IMR-90 (cell line): Measurements from ENCODE around the gene LMTK2. TPM values are rescaled to one million over a fixed set of nuclear protein-coding genes. Genes with fewer than 3 reads are reported as not detected.

ENCODE experiments used
- ATAC-seq: fragments of 200-7000 bp; cut with Tn5 transposase; 2 replicates; pipeline ENCODE4 v1.9.1; 2020; ENCODE audit warnings: low read depth, mild to moderate bottlenecking, moderate library complexity
- BruUV-seq: library from RNA; stranded (reverse); fragments of 400-500 nt; replicated peaks from 2 replicates; lab custom pipeline; 2021; lab: Mats Ljungman, UMichigan
- CTCF ChIA-PET: fragments of 300-600 bp; formaldehyde crosslinking; extraction: SDS; loops from one replicate; lab custom pipeline; 2021; ENCODE audit warnings: antibody characterized with exemption; lab: Yijun Ruan, JAX
- POLR2A ChIA-PET: fragments of 300-600 bp; sonication (Branson Sonifier 250); formaldehyde crosslinking; loops from one replicate; lab custom pipeline; 2022; ENCODE audit warnings: antibody characterized with exemption; ENCODE audit not compliant: unreplicated experiment; lab: Charles Lee
- DNase-seq: peaks from one replicate; pipeline ENCODE4 v3.0.0; 2013
- H2AFZ ChIP-seq: replicated peaks from 2 replicates; pipeline ENCODE3; 2013; ENCODE audit warnings: low read length, mild to moderate bottlenecking; ENCODE audit not compliant: poor library complexity
- H2AK5ac ChIP-seq: 2 replicates; pipeline ENCODE4 v1.6.1; 2013; ENCODE audit warnings: low read depth, low read length, inconsistent platforms
- H2AK9ac ChIP-seq: replicated peaks from 2 replicates; pipeline ENCODE3; 2013; ENCODE audit warnings: mild to moderate bottlenecking, low read depth, low read length, moderate library complexity; ENCODE audit not compliant: poor library complexity
- H2BK120ac ChIP-seq: 2 replicates; pipeline ENCODE4 v1.6.1; 2013; ENCODE audit warnings: low read depth, low read length, inconsistent platforms
- H2BK15ac ChIP-seq: 3 replicates; pipeline ENCODE4 v1.6.1; 2013; ENCODE audit warnings: low read depth, low read length, inconsistent platforms
- H2BK20ac ChIP-seq: 2 replicates; pipeline ENCODE4 v1.6.1; 2013; ENCODE audit warnings: low read depth, mild to moderate bottlenecking, inconsistent platforms, low read length, moderate library complexity
- H2BK5ac ChIP-seq: 2 replicates; pipeline ENCODE4 v1.6.1; 2013; ENCODE audit warnings: mild to moderate bottlenecking, low read depth, low read length, inconsistent platforms; ENCODE audit not compliant: poor library complexity, severe bottlenecking
- H3K14ac ChIP-seq: replicated peaks from 2 replicates; pipeline ENCODE4 v1.6.1; 2013; ENCODE audit warnings: low read depth, low read length, inconsistent platforms
- H3K18ac ChIP-seq: 2 replicates; pipeline ENCODE4 v1.6.1; 2013; ENCODE audit warnings: low read depth, low read length, control low read depth
- H3K23ac ChIP-seq: 2 replicates; pipeline ENCODE4 v1.6.1; 2013; ENCODE audit warnings: low read depth, low read length, inconsistent platforms
- H3K27ac ChIP-seq: 2 replicates; pipeline ENCODE4 v1.5.1; 2013; ENCODE audit warnings: mild to moderate bottlenecking, control low read depth, low read length; ENCODE audit not compliant: insufficient read depth
- H3K27me3 ChIP-seq: 2 replicates; pipeline ENCODE4 v1.6.1; 2013; ENCODE audit warnings: low read length; ENCODE audit not compliant: control insufficient read depth, insufficient read depth
- H3K36me3 ChIP-seq: 2 replicates; pipeline ENCODE4 v1.6.1; 2013; ENCODE audit warnings: low read length, mixed read lengths; ENCODE audit not compliant: control insufficient read depth, insufficient read depth
- H3K4ac ChIP-seq: 2 replicates; pipeline ENCODE4 v1.6.1; 2013; ENCODE audit warnings: low read depth, low read length, inconsistent platforms
- H3K4me1 ChIP-seq: 2 replicates; pipeline ENCODE4 v1.6.1; 2013; ENCODE audit warnings: low read length, mixed read lengths; ENCODE audit not compliant: control insufficient read depth, insufficient read depth
- H3K4me2 ChIP-seq: 2 replicates; pipeline ENCODE4 v1.6.1; 2013; ENCODE audit warnings: low read depth, mild to moderate bottlenecking, control low read depth, low read length, moderate library complexity
- H3K4me3 ChIP-seq: 2 replicates; pipeline ENCODE4 v1.5.1; 2013; ENCODE audit warnings: low read depth, mild to moderate bottlenecking, control low read depth, low read length, moderate library complexity; ENCODE audit not compliant: insufficient read depth
- H3K56ac ChIP-seq: 2 replicates; pipeline ENCODE4 v1.6.1; 2013; ENCODE audit warnings: low read length, inconsistent platforms; ENCODE audit not compliant: insufficient read depth; ENCODE audit errors: extremely low read depth
- H3K79me1 ChIP-seq, 2 experiments: 2 replicates each; pipeline ENCODE4 v1.6.1; 2013; ENCODE audit warnings: low read length in 2 of 2, inconsistent platforms in 1 of 2, low read depth in 1 of 2
- H3K9ac ChIP-seq: 2 replicates; pipeline ENCODE4 v1.6.1; 2013; ENCODE audit warnings: low read depth, low read length, control low read depth
- H3K9me1 ChIP-seq: 2 replicates; pipeline ENCODE4 v1.6.1; 2013; ENCODE audit warnings: low read length, inconsistent platforms; ENCODE audit not compliant: insufficient read depth
- H3K9me3 ChIP-seq: 2 replicates; pipeline ENCODE4 v1.6.1; 2013; ENCODE audit warnings: low read length; ENCODE audit not compliant: control insufficient read depth, insufficient read depth
- H4K20me1 ChIP-seq: 2 replicates; pipeline ENCODE4 v1.6.1; 2013; ENCODE audit warnings: low read length, inconsistent platforms; ENCODE audit not compliant: insufficient read depth
- H4K5ac ChIP-seq: 2 replicates; pipeline ENCODE4 v1.6.1; 2013; ENCODE audit warnings: mild to moderate bottlenecking, low read depth, low read length, control low read depth
- H4K8ac ChIP-seq, 2 experiments: 2 replicates each; pipeline ENCODE4 v1.6.1; 2013; ENCODE audit warnings: low read depth in 2 of 2, low read length in 2 of 2, control low read depth in 1 of 2, inconsistent platforms in 1 of 2
- H4K91ac ChIP-seq: 2 replicates; pipeline ENCODE4 v1.6.1; 2013; ENCODE audit warnings: low read depth, low read length, inconsistent platforms; ENCODE audit not compliant: insufficient read depth
- BHLHE40 ChIP-seq: fragments of 150-350 bp; IDR thresholded peaks from 2 replicates; pipeline ENCODE4 v1.6.1; 2016; ENCODE audit warnings: mild to moderate bottlenecking, low read depth, low read length
- CEBPB ChIP-seq: IDR thresholded peaks from 2 replicates; pipeline ENCODE4 v1.6.1; 2012; ENCODE audit warnings: low read depth, low read length, improper control_type of control experiment
- CHD1 ChIP-seq: IDR thresholded peaks from 2 replicates; pipeline ENCODE4 v1.6.1; 2012; ENCODE audit warnings: low read depth, low read length, improper control_type of control experiment
- ELK1 ChIP-seq: fragments of 150-350 bp; IDR thresholded peaks from 2 replicates; pipeline ENCODE4 v1.6.1; 2016; ENCODE audit warnings: low read depth, mild to moderate bottlenecking, low read length, moderate library complexity, borderline replicate concordance
- MAFK ChIP-seq: IDR thresholded peaks from 2 replicates; pipeline ENCODE4 v1.6.1; 2012; ENCODE audit warnings: low read depth, low read length, improper control_type of control experiment
- MAZ ChIP-seq: IDR thresholded peaks from 2 replicates; pipeline ENCODE4 v1.6.1; 2012; ENCODE audit warnings: low read depth, mild to moderate bottlenecking, low read length, improper control_type of control experiment, moderate library complexity, borderline replicate concordance
- MXI1 ChIP-seq: IDR thresholded peaks from 2 replicates; pipeline ENCODE4 v1.6.1; 2012; ENCODE audit warnings: low read depth, mild to moderate bottlenecking, low read length, moderate library complexity, borderline replicate concordance
- NFE2L2 ChIP-seq: fragments of 150-350 bp; IDR thresholded peaks from 2 replicates; pipeline ENCODE4 v1.6.1; 2016; ENCODE audit warnings: low read depth, mild to moderate bottlenecking, low read length
- POLR2A ChIP-seq: IDR thresholded peaks from 2 replicates; pipeline ENCODE4 v1.6.1; 2012; ENCODE audit warnings: mild to moderate bottlenecking, low read depth, low read length
- RAD21 ChIP-seq: IDR thresholded peaks from 2 replicates; pipeline ENCODE4 v1.6.1; 2012; ENCODE audit warnings: low read length, improper control_type of control experiment
- RCOR1 ChIP-seq: IDR thresholded peaks from 2 replicates; pipeline ENCODE4 v1.6.1; 2012; ENCODE audit warnings: mild to moderate bottlenecking, low read length, improper control_type of control experiment; ENCODE audit not compliant: insufficient replicate concordance
- RFX5 ChIP-seq: IDR thresholded peaks from 2 replicates; pipeline ENCODE4 v1.8.0; 2012; ENCODE audit warnings: low read depth, mild to moderate bottlenecking, low read length, moderate library complexity
- SMC3 ChIP-seq: fragments of 150-350 bp; IDR thresholded peaks from 2 replicates; pipeline ENCODE4 v1.6.1; 2016; ENCODE audit warnings: low read depth, mild to moderate bottlenecking, antibody characterized with exemption, low read length, moderate library complexity
- USF2 ChIP-seq: fragments of 150-350 bp; IDR thresholded peaks from 2 replicates; pipeline ENCODE4 v1.6.1; 2017; ENCODE audit warnings: mild to moderate bottlenecking, antibody characterized with exemption, low read length, low read depth
- WGBS, 2 experiments: methylation state at CpG; one replicate each; pipeline versions ENCODE4 v1.1.5 to v1.1.7; 2013; ENCODE audit warnings: missing lambda C conversion rate in 2 of 2; ENCODE audit not compliant: insufficient read length in 1 of 2; ENCODE audit errors: extremely low coverage in 2 of 2; 5-methylcytosine and 5-hydroxymethylcytosine counted together
- dilution Hi-C: fragments of 300-500 bp; cut with HindIII; formaldehyde crosslinking; loops from one replicate; pipeline ENCODE4 v1.14.3; 2018; ENCODE audit warnings: low sequenced_read_pairs; ENCODE audit not compliant: unreplicated experiment
- in situ Hi-C: fragments of 300-500 bp; cut with MboI; formaldehyde crosslinking; loops from 3 replicates; pipeline ENCODE4 v1.14.3; 2019; ENCODE audit warnings: low sequenced_read_pairs, inconsistent platforms, mixed read lengths
- intact Hi-C: fragments of 100-400 bp; cut with micrococcal nuclease; formaldehyde crosslinking; loops from 2 replicates; pipeline ENCODE4 v1.10.0; 2022
- polyA plus RNA-seq, 3 experiments: library from polyadenylated mRNA; depleted of rRNA; stranded (reverse); fragments of >200 nt; gene quantifications; 2 replicates each; pipeline ENCODE4 v1.2.3, GENCODE V29; 2012; ENCODE audit warnings: low replicate concordance in 1 of 3
- total RNA-seq: library from RNA; depleted of rRNA; stranded (reverse); fragments of >200 nt; gene quantifications from 2 replicates; pipeline ENCODE4 v1.2.3, GENCODE V29; 2012
- TF ChIP-seq, protein P1 (sequence below): conservative IDR thresholded peaks from 2 replicates; pipeline ENCODE4 v1.5.1; 2012; ENCODE audit warnings: mild to moderate bottlenecking, low read depth, low read length, improper control_type of control experiment

Gene LMTK2
- total and polyA plus RNA-seq, 2 of the 4 experiments (the other 2 are of a cell fraction), result 4.4 to 5.0 TPM

GRCh38 chr7:98137134-98137825 lies 30.6 kb downstream of the LMTK2 start:
- H3K9me1 ChIP-seq, result no peaks in the 10 kb centered on the region; the same call in 1 of the 2 replicates
- H3K4me2 ChIP-seq, result no peak overlapping the region
- H2AFZ ChIP-seq, result no peak overlapping the region
- H3K27me3 ChIP-seq, result no peaks in the 10 kb centered on the region
- DNase-seq (no peak), ATAC-seq (no peak)
- no peak overlapping the region for H3K18ac ChIP-seq
- H3K23ac ChIP-seq, result no peak overlapping the region
- H2BK120ac ChIP-seq, result no peak overlapping the region
- H4K20me1 ChIP-seq, result peaks cover 9% of the 10 kb centered on the region; the same call in 1 of the 2 replicates
- H3K9me3 ChIP-seq, result no peaks in the 10 kb centered on the region
- POLR2A ChIA-PET, result no interaction called here
- no peak overlapping the region for H3K9ac ChIP-seq
- no peak overlapping the region for H3K4ac ChIP-seq
- H2BK20ac ChIP-seq, result no peak overlapping the region
- no peak overlapping the region for H3K27ac ChIP-seq
- TF ChIP-seq, protein P1, sequence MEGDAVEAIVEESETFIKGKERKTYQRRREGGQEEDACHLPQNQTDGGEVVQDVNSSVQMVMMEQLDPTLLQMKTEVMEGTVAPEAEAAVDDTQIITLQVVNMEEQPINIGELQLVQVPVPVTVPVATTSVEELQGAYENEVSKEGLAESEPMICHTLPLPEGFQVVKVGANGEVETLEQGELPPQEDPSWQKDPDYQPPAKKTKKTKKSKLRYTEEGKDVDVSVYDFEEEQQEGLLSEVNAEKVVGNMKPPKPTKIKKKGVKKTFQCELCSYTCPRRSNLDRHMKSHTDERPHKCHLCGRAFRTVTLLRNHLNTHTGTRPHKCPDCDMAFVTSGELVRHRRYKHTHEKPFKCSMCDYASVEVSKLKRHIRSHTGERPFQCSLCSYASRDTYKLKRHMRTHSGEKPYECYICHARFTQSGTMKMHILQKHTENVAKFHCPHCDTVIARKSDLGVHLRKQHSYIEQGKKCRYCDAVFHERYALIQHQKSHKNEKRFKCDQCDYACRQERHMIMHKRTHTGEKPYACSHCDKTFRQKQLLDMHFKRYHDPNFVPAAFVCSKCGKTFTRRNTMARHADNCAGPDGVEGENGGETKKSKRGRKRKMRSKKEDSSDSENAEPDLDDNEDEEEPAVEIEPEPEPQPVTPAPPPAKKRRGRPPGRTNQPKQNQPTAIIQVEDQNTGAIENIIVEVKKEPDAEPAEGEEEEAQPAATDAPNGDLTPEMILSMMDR, result no peak
- no peak for TF ChIP-seq POLR2A
- no peak for TF ChIP-seq BHLHE40
- no peak for TF ChIP-seq MAFK
- TF ChIP-seq CHD1, result no peak
- TF ChIP-seq ELK1, result no peak
- TF ChIP-seq RCOR1, result no peak
- TF ChIP-seq MXI1, result no peak
- no peak for TF ChIP-seq USF2
- TF ChIP-seq CEBPB, result no peak
- no peak for TF ChIP-seq RAD21
- no peak for TF ChIP-seq MAZ
- no peak for TF ChIP-seq NFE2L2
- no peak for TF ChIP-seq SMC3
- TF ChIP-seq RFX5, result no peak
- H3K56ac ChIP-seq, result no peak overlapping the region
- peaks cover 0 to 12% of the 10 kb centered on the region in 2 experiments; a peak in 3 of 4 replicates for H3K79me1 ChIP-seq
- no peak overlapping the region for H2AK9ac ChIP-seq
- H2AK5ac ChIP-seq, result no peak overlapping the region
- H4K91ac ChIP-seq, result no peak overlapping the region
- dilution Hi-C loops, result no loop called here
- H3K4me3 ChIP-seq, result no peak overlapping the region
- CTCF ChIA-PET, result no interaction called here
- intact Hi-C loops, result no loop called here
- no TSS peak for BruUV-seq
- H4K5ac ChIP-seq, result no peak overlapping the region
- peaks cover 3% of the 10 kb centered on the region; the same call in 1 of the 2 replicates for H3K4me1 ChIP-seq
- WGBS, 2 experiments, result 100% methylated on average over 1 of the region's 4 CpGs; no CpG with 5 or more reads in 1 of the 2 experiments
- H3K14ac ChIP-seq, result no peak overlapping the region
- no peak overlapping the region for H2BK15ac ChIP-seq
- peaks cover 7% of the 10 kb centered on the region; the same call in 1 of the 2 replicates for H3K36me3 ChIP-seq
- in situ Hi-C loops, result no loop called here
- no peak overlapping the region for H4K8ac ChIP-seq
- no peak overlapping the region for H2BK5ac ChIP-seq
